HG03060 (cell line): Measurements from ENCODE around the gene PLIN5.
"Not testable (repeated sequence)": the region's sequence is repeated elsewhere in the genome, so short reads cannot be mapped to it uniquely, and the experiment has no call there.

Experiments used
- ATAC-seq: cut with Tn5 transposase; IDR thresholded peaks from one replicate; pipeline ENCODE4 v1.9.1; 2021; ENCODE audit warnings: low read depth, moderate number of reproducible peaks; ENCODE audit not compliant: unreplicated experiment

Gene PLIN5

DNA sequence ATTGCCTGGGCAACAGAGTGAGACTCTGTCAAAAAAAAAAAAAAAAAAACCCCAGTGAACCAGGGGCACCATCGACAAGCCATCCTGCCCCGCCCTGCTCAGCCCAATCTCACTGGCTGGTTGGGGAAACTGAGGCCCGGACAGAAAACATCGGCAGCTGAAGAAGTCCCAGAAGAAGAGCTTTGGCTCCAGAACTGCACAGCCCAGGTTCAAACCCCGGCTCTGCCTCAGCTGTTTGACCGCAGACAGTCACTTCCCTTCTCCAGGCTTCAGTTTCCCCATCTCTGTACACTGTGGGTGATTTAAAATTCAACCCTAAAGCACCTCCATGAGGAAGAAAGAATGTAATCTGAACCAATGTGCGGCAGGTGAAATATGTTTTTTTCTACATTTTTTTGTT lies 33.9 kb upstream of the PLIN5 start:
- no peak for ATAC-seq

- no peak for ATAC-seq
Measured at GRCh38 chr19:4567584-4568071, 32.6 kb upstream of the PLIN5 start.

- no peak for ATAC-seq
Measured at GRCh38 chr19:4566402-4567051, 31.5 kb upstream of the PLIN5 start.

DNA sequence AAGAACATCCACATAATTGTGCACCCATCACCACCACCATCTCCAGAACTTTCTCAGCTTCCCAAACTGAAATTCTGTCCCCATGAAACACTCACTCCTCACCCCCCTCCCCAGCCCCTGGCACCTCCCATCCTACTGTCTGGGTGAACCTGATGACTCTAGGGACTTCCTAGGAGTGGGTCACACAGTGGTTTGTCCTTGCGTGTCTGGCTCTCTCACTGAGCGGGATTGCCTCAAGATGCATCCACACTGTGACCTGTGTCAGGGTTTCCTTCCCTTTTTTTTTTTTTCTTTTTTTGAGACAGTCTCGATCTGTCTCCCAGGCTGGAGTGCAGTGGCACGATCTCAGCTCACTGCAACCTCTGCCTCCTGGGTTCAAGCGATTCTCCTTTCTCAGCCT lies 28.5 kb upstream of the PLIN5 start:
- not testable (repeated sequence) for ATAC-seq

DNA sequence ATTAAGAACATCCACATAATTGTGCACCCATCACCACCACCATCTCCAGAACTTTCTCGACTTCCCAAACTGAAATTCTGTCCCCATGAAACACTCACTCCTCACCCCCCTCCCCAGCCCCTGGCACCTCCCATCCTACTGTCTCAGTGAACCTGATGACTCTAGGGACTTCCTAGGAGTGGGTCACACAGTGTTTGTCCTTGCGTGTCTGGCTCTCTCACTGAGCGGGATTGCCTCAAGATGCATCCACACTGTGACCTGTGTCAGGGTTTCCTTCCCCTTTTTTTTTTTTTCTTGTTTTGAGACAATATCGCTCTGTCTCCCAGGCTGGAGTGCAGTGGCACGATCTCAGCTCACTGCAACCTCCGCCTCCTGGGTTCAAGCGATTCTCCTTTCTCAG lies 27.1 kb upstream of the PLIN5 start:
- not testable (repeated sequence) for ATAC-seq

GRCh38 chr19:4559569-4559968 lies 24.5 kb upstream of the PLIN5 start, which contains the start of gene SEMA6B:
SEMA6B (minus strand) TSS chr19:4559684; CDS start chr19:4558457, 1,227 bp downstream.
- no peak for ATAC-seq

- ATAC-seq, result no peak
Measured at GRCh38 chr19:4557971-4558941, 23.2 kb upstream of the PLIN5 start.

DNA sequence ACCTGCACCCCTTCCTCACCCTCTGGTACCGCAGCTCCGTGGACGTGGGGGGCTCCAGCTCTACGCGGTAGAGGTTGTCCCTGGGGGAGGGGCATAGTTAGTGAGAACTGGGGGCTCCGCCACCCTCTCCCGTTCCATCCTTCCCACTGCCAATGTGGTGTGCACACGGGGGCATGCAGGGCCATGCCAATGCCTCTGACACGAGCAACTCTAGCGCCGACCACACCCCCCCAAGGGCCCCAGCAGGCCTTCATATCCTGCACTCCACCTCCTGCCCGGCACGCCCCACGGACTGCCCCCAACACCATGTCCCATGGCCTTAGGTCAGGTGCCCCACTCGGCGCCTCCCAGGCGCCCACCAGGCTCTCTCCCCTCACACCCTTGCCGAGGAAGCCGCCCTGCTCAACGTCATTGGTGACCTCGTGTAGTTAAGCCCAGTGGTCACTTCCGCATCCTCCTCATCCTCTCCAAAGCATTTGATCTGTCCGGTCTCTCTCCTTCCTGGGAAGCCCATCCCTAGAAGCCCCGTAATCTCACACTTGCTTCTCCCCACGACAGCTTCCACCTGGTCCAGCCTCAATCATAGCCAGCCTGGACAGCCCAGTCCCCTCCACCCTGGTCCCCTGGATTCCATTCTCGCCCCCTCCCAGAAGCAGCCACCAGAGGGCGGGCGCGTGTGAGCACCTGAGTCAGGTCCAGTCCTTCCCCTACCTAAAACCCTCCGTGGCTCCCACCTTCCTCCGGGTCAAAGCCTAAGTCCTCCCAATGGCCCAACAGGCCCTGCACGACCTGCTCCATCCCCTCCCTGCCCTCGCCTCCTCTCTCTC lies 22.3 kb upstream of the PLIN5 start:
- ATAC-seq, result no peak

DNA sequence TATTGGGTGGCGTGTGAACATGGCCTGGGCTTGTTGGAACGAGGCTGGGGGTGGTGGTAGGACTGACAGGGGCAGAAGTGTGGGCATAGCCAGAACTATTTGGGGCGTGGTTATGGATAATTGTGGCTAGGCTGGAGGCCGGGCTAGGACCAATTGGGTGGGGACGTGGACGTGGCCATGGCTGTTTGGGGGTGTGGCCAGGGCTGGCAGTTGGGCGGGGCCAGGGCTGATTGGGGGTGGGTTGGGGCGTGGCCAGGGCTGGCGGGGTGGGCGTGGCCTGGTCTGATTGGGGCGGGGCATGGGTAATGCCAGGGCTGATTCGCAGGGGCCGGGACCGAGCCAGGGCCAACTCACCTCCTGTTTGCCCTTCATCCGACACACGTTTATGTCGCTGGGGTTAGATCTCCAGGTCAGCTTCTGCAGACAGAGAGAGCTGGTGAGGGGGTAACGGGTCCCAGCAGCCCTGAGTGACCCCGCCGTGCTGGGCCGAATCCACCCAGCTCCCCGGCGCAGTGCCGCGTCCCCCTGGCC lies 21.6 kb upstream of the PLIN5 start:
- no peak for ATAC-seq

- ATAC-seq, result no peak
Measured at GRCh38 chr19:4555657-4556561, 20.9 kb upstream of the PLIN5 start.

GRCh38 chr19:4554717-4555116 lies 19.7 kb upstream of the PLIN5 start:
- no peak for ATAC-seq

DNA sequence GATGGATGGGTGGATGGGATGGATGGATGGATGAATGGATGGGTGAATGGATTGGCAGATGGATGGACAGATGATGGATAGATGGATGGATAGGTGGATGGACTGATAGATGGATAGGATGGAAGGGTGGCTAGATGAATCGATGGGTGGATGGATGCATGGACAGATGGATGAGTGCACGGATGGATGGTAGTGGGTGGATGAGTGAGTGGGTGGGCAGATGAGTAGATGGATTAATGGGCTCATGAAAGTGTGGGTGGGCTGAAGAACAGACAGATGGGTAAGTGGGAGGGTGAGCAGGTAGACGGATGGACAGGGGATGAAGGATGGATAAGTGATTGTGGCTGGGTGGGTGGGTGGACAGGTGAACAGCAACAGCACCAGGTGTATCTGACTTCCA lies 18.8 kb upstream of the PLIN5 start:
- ATAC-seq, result no peak

DNA sequence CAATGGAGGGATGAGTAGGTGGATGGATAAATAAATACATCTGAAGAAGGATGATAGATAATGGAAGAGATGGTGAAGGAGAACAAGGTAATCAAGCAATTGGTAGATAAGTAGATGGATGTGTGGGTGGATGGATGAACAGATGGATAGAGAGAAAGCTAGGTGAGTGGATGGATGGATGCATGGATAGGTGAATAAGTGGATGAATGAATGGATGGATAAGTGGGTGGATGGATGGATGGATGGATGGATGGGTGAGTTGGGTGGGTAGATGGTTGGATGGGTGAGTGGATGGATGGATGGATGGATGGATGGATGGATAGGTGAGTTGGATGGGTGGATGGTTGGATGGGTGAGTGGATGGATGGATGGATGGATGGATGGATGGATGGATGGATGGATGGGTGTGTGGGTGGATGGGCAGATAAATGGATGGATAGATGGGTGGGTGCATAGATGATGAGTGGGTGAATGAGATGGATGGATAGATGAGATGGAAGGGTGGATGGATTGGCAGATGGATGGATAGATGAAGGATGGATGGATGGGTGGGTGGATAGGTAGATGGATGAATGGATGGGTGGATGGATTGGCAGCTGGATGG lies 18.2 kb upstream of the PLIN5 start:
- ATAC-seq, result no peak

GRCh38 chr19:4552525-4552819 lies 17.4 kb upstream of the PLIN5 start:
- no peak for ATAC-seq

DNA sequence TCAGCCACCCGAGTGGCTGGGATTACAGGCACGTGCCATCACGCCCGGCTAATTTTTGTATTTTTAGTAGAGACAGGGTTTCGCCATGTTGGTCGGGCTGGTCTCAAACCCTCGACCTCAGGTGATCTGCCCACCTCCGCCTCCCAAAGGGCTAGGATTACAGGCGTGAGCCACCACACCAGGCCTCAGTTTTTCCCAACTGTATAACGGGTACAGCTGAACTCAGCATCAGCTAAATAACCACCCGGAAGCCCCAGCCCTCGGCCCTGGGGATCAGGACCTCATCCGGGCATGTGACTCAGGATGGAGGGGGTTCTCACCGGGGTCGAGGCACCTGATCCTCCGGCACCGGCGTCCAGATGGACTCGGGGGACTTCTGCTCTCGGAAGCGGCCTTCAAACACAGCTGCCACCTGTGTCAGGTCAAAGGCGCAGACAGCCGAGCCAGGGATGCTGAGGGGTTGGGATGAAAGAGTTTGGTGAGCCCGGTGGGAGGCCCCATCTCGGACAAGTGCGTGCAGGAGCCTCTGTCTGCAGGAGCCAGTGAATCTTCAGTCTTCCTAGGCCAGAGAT lies 15.5 kb upstream of the PLIN5 start:
- ATAC-seq, result no peak

DNA sequence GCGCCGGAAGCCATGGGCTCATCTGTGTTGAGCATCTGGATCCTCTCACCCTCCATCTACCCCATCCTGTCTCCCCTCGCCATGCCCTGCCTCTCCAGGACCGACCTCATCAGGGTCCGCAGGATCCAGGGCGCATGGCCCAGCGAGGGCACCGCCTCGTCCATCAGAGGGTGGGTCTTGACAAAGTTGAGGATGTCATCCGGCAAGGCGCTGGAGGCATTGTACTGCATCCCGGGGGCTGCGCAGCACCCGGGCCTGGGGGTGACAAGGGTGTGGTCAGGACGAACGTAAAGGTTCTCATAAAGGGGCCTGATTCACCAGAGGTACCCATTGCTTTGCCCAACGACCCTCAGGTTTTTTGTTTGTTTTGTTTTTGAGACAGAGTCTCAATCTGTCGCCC lies 15.0 kb upstream of the PLIN5 start:
- no peak for ATAC-seq

- ATAC-seq, result no peak
Measured at GRCh38 chr19:4548238-4548584, 13.2 kb upstream of the PLIN5 start.

DNA sequence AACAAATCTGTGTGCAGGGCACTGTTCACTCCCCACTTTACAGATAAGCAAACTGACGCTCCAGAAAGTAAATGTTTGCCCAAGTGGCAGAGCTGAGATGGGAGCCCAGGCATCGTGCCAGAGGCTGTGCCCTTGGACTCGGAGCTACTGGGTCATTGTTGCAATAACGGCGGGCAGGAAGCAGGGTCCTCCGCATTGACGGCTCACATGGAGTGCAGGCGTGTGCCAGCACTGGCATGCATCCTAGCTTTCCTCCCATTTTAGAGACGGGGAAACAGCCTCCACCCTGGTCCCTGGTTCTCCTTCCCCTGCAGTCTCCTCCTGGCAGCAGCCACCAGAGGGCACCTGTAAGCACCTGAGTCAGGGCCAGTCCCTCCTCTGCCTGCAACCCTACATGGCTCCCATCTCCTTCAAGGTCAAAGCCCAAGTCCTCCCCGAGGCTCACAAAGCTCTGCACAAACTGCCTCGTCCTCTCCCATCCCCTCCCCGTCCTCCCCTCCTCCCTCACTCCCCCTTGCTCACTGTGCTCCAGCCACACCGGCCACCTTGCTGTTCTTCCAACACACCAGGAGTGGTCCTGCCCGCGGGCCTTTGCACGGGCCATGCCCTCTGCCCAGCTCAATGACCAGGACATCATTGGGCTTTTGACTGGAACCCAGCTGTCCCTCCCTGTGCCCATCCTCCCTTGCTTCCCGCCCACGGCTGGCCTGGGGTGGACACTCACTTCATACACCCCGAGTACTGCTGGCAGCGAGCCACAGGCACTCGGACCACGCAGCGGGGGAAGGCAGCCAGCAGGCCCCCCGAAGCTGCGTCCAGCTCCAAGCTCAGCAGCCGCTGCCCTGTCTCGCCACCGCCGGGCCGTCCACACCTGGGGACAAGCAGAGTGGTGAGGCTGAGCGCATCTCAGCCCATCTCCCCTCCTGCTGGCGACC lies 12.5 kb upstream of the PLIN5 start:
- no peak for ATAC-seq
